T1000 (cell line): Measurements from ENCODE around the gene RNASE3.
"Not testable (repeated sequence)": the region's sequence is repeated elsewhere in the genome, so short reads cannot be mapped to it uniquely, and the experiment has no call there.

Source experiments
- DNase-seq: peaks from one replicate; lab custom pipeline; 2025; ENCODE audit warnings: mixed read lengths; lab: John Stamatoyannopoulos, UW

The RNASE3 gene

GRCh38 chr14:20891126-20891825, at the start of gene RNASE3:
TSS of gene RNASE3 (plus strand) at chr14:20891385. CDS start at chr14:20891687, 302 bp downstream.
- not testable (repeated sequence) for DNase-seq

- DNase-seq: no peak
These were observed 44.6 kb upstream of the RNASE3 start for GRCh38 chr14:20846560-20846959.

- DNase-seq: no peak
These were observed 42.8 kb upstream of the RNASE3 start for GRCh38 chr14:20848316-20848954.

- DNase-seq: no peak
These were observed 42.1 kb upstream of the RNASE3 start for GRCh38 chr14:20848955-20849570.

DNA sequence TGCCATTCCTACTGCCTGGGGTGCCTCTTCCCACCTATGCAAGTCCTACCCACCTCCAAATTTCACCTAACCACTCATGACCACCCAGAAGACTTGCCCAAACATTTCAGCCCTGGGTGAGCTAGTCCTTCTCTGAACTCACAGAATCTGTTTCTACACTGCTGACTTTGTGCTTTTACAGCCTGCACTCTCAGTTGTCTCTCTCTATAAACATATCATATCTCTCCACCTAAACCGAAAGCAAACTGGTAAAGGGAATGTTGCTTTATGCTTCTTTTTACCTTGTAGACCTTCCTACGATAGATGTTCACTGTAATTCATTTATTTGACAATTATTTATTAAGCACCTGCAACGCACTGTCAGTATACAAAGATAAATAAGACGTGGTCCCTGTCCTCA, 38.1 kb upstream of the RNASE3 start:
- no peak for DNase-seq

DNA sequence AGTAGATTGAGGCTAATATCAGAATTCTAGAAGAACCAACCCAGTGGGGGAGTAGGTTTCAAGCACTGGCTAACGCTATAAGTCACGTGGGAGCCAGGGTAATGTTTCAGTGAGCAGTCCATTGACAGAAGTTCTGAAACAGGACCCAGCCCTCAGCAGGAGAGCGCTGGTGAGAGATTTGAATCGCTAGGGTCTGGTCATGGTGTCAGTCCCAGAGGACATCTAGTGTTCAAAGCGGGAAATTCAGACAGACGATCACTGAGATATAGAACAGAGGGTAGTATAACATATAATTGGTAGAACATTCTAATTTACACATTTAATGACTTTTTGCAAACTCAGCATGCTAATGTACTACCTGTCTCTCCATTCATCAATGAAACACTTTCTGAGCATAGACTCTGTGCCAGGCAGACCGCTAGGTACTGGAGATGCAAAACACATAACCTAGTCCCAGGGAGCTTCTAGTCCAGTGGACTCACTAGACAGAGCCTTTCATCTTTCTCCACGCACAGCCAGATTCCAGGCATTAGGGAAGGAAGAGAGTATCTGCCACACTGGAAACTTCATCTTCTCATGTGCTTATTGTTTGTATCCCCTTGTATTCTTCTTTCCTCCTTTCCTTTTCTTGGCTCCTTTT, 35.4 kb upstream of the RNASE3 start:
- DNase-seq: no peak

- DNase-seq: no peak
These were observed 34.0 kb upstream of the RNASE3 start for GRCh38 chr14:20857207-20857606.

DNA sequence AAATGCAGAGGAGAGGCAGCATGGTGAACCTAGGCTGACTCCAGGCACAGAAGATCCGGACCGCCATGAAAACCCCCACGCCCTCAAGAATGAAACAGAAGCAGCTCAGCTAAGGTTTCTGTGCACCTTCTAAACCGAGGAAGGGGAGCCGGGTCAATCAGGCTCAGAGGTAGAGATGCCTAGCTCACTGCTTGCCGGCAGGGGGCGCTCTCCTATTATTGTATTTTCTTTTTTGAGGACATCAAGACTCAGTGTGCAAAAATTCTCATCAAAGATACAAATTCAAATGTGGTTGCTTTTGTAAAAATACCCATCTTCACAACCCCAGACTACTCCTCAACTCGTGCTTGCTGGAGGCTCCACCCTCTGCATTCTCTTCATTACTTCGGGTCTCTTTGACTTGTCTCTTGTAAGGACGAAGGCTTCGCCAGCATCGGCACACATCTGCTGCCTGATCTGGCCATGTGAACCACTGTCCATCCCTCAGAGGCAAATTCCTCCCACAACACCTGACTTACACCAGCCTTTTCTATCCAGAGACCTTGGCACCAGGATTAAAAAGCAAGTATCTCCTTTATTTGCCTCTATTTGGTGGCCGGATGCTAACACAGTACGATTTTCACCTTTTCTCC, 33.4 kb upstream of the RNASE3 start:
- no peak for DNase-seq

GRCh38 chr14:20866194-20866593, 25.0 kb upstream of the RNASE3 start:
- no peak for DNase-seq

- no peak for DNase-seq
These were observed 24.2 kb upstream of the RNASE3 start for GRCh38 chr14:20866963-20867362.

GRCh38 chr14:20873370-20874177, 17.6 kb upstream of the RNASE3 start:
- DNase-seq: no peak

DNA sequence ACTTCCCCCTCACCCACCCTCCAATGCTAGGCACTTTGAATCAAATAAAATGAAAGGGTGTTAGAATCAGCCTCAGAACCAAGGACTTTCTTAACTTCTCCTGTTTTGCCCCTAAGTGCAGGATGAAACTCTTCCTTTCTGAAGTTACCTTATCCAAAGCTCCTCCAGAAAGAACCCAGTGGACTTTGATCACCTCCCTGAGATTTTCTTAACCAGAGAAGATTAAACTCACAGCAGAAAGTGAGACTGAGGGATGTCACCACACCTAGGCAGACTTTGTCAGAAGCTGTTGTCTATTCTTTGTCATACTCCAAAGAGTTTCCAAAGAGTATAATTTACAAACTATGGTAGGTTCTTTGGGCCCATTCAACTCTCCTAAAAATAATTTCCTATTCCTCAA, 14.2 kb upstream of the RNASE3 start:
- no peak for DNase-seq

DNA sequence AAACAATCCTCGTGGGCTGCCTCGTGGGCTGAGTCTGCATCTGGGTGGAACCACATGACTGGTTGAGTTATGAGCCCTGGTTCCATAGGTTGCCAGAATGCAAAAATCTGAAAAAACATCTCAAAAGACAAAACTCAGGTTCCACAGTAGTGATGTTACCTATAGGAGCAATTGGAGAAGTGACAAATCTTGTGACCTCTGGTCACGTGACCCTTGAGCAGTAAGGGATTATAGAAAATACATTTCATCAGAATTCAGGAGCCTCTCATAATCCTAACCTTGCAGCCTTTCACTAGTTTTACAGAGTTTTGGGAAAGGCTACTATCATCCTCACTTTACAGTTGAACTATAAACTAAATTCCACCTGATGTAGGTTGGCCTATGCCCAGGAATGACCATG, 12.5 kb upstream of the RNASE3 start:
- no peak for DNase-seq

GRCh38 chr14:20881229-20881628, 10.0 kb upstream of the RNASE3 start:
- DNase-seq: not testable (repeated sequence)

DNA sequence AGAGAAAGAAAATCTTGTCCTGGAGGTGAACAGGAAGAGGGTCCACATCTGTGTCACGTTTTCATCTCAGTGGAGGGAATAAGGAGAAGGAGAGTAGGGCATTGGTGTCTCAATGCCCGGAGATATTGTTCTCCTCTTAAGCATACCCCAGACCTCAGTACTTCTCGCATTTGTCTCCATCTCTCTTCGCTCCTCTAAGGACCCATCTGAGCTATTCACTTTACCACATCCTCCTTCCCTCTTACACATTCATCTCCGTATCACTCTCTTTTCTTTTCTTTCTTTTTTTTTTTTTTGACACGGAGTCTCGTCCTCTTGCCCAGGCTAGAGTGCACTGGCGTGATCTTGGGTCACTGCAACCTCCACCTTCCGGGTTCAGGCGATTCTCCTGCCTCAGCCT, 8.4 kb upstream of the RNASE3 start:
- not testable (repeated sequence) for DNase-seq

- not testable (repeated sequence) for DNase-seq
These were observed 2.8 kb upstream of the RNASE3 start for GRCh38 chr14:20888411-20888810.

- not testable (repeated sequence) for DNase-seq
These were observed 4.1 kb downstream of the RNASE3 start for GRCh38 chr14:20895322-20895721.

DNA sequence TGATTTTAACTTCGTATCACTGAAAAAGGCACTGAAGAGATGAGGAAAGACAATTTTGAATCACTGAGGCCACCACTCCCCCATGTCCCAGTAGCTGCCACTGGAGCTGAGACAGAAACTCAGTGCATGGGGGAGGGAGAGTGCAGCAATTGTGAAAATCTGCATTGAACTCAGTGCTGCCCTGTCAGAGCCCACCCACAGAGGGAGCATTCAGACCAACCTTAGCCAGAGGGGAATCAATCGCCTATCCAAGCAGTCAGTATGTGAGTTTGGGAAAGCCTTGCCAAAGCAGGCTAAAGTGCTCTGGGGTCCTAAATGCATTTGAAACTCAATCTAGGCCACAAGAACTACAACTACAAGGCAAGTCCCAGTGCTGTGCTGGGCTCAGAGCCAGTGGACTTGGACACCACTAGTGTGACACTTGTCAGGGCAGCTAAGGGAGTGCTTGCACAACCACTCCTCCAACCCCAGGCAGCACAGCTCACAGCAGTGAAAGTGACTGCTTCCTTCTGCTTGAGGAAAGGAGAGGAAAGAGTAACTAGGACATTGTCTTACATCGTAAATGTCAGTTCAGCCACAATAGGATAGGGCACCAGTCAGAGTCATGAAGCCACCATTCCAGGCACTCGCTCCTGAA, 13.3 kb downstream of the RNASE3 start:
- DNase-seq: no peak

DNA sequence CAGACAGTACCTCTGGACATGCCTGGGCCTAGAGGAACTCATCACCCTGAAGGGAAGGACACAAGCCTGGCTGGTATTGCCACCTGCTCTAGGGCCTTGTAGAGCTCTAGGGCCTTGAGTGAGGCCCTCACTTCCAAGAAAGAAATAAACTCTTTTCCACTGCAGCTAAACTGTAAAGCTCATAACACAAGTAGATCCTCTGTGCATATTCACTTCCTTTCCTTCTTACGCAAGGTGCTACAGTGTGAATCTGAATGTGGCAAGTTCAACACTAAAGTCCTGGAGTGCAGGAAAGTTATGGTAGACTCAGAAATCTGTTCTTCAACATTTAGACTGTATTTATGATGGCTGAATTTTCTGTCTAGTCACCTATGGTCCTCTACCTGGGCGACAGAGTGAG, 14.5 kb downstream of the RNASE3 start:
- DNase-seq: no peak

GRCh38 chr14:20907214-20907613, 16.0 kb downstream of the RNASE3 start:
- DNase-seq: no peak

- not testable (repeated sequence) for DNase-seq
These were observed 19.6 kb downstream of the RNASE3 start for GRCh38 chr14:20910822-20911221.
